GM12874 (cell line): ENCODE results near the gene NBAS.

Experiments
- CTCF ChIP-seq: IDR thresholded peaks from 2 replicates; pipeline ENCODE4 v1.5.1; 2011; ENCODE audit warnings: low read depth, mild to moderate bottlenecking, control low read depth, low read length, moderate library complexity; ENCODE audit not compliant: insufficient read depth

NBAS gene

GRCh38 chr2:15145046-15145817 is 415.9 kb downstream of the NBAS start:
- no peak for TF ChIP-seq CTCF

- no peak for TF ChIP-seq CTCF
Observed at GRCh38 chr2:15142069-15142689, 419.0 kb downstream of the NBAS start.

GRCh38 chr2:15141211-15141610 is 419.9 kb downstream of the NBAS start:
- TF ChIP-seq CTCF = no peak

GRCh38 chr2:15136639-15137038 is 424.5 kb downstream of the NBAS start:
- no peak for TF ChIP-seq CTCF

- no peak for TF ChIP-seq CTCF
Observed at GRCh38 chr2:15134957-15135356, 426.2 kb downstream of the NBAS start.

GRCh38 chr2:15133461-15133860 is 427.7 kb downstream of the NBAS start:
- no peak for TF ChIP-seq CTCF

GRCh38 chr2:15128846-15129245 is 432.3 kb downstream of the NBAS start:
- TF ChIP-seq CTCF = no peak
